Neural cell (in vitro differentiated cells): ENCODE results near the gene PALD1.

Source experiments
- CTCF ChIP-seq: fragments of 450-650 bp; IDR thresholded peaks from 2 replicates; pipeline ENCODE4 v1.5.1; 2014; ENCODE audit warnings: antibody characterized with exemption, mild to moderate bottlenecking, moderate library complexity; ENCODE audit not compliant: poor library complexity, severe bottlenecking
- EZH2 ChIP-seq: fragments of 200-600, 300-800 bp; shearing (Covaris generic), sonication (generic); IDR thresholded peaks from 2 replicates; pipeline ENCODE4 v1.6.1; 2014; ENCODE audit warnings: antibody characterized with exemption, low read length, borderline replicate concordance, mild to moderate bottlenecking; ENCODE audit not compliant: insufficient read depth, poor library complexity, severe bottlenecking
- POLR2AphosphoS5 ChIP-seq: IDR thresholded peaks from 2 replicates; pipeline ENCODE4 v1.6.1; 2012

- TF ChIP-seq CTCF (no peak), POLR2AphosphoS5 (no peak), EZH2 (no peak)
These were observed 89.0 kb downstream of the PALD1 start for GRCh38 chr10:70567603-70568002.
